GM21786 (cell line): Measurements from ENCODE around the gene B3GNT5.

Source experiments
- ATAC-seq: cut with Tn5 transposase; IDR thresholded peaks from one replicate; pipeline ENCODE4 v1.9.1; 2021; ENCODE audit not compliant: unreplicated experiment

The B3GNT5 gene

DNA sequence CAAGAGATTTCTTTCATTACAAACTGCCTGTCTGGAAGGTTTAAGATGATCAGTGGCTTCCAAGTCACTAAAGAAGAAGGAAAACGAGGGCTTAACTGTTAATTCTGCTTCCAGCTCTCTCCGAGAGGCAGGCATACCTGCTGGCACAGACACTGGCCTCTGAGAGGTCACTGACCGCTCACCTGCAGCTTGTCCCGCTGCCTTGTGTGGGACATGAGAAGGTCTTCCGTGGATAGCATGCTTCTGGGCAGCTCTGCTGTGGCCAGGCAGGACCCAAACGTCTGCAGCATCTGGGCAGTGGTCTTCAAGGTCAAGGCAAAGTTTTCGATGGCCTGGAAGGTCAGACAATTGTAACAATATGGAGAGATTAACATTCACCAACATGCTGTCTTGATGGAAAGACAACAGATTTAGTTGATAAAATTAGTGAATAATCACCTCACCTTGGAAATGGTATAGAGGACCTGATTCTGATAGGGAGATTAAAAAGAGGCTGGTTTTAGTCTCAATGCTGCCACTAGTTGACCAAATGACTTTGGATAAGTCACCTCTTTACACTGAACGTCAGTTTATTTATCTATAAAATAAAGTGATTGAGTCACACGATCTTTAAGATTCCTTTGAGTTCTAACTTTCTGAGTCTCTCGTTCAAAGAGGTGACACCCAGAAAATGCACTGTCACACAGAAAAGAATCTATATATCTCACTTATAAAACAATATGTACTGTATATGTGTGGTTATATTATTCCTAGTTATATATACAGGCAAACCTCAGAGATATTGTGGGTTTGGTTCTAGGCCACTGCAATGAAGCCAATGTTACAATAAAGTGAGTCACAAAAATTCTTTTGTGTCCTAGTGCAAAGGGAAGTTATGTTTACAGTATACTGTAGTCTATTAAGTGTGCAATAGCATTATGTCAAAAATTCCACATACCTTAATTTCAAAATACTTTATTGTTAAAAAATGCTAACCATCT is 65.1 kb downstream of the B3GNT5 start:
- no peak for ATAC-seq

DNA sequence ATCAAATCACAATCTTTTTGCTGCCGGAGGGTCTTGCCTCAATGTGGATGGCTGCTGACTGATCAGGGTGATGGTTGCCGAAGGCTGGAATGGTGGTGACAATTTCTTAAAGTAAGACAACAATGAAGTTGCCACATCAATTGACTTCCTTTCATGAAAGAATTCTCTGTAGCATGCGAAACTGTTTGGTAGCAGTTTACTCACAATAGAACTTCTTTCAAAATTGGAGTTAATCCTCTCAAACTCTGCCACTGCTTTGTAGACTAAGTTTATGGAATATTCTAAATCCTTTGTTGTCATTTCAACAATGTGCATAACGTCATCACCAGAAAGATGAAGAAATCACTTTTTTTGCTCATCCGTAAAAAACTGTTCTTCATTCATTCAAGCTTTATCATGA is 65.8 kb downstream of the B3GNT5 start:
- ATAC-seq = no peak

DNA sequence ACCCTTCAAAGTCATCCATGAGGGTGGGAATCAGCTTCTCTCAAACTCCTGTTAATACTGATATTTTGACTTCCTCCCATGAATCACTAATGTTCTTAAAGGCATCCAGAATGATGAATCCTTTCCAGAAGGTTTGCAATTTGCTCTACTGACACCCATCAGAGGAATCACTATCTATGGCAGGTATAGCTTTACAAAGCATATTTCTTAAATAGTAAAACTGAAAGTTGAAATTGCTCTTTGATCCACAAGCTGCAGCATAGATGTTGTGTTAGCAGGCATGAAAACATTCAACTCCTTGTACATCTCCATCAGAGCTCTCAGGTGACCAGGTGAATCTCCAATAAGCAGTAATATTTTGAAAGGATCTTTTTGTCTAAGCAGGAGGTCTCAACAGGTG is 66.3 kb downstream of the B3GNT5 start:
- no peak for ATAC-seq
